NCI-H187 treated with DMSO at 0.1 percent for 48 hours (cell line): ENCODE data around the gene ZNF775.

Experiments used
- DNase-seq: peaks from one replicate; lab custom pipeline; 2025; lab: John Stamatoyannopoulos, UW

Gene ZNF775

DNA sequence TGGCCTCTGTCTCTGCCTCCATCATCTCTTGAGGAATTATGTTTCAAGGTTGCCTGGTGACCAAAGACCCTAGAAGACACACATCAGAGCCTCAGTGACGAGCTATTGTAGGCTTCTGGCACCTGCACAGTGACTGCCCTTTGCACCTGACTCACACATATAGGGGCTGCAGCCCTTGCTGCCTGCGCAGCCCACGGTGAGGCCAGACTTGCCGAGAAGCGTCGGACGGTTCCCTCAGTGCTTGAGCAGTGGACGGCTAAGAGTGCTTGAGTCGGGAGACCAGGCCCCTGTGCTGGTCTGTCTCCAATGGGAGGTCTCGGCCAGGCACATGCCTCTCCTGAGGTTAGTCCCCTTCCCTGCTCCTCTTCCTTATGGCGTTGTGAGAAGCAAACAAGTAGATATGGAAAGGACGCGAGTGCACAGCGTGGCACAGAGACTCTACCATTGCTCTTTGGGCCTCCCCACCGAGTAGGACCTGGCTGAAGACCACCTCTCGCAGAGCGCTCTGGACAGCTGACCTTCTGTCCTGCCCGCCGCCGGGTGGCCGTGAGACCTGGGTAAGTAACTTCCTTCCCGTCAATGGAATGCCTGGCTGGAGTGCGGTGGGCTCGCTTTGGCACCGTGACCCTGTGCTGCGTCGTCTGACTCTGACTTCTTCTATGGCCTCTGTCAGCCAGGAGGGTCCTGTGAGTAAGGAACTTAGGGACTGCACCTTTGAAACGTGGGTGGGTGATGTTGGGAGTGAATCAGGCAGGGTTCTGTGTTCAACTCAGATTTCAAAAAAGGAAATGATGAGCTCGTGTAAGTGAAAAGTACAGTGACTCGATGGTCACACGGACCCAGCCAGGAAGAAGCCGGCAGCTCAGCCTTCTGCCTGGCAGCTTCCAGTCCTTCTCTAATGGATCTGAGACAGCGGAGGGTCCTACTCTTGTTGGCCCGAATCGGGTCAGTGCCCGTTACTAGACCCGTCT lies 33.7 kb downstream of the ZNF775 start:
- no peak for DNase-seq

DNA sequence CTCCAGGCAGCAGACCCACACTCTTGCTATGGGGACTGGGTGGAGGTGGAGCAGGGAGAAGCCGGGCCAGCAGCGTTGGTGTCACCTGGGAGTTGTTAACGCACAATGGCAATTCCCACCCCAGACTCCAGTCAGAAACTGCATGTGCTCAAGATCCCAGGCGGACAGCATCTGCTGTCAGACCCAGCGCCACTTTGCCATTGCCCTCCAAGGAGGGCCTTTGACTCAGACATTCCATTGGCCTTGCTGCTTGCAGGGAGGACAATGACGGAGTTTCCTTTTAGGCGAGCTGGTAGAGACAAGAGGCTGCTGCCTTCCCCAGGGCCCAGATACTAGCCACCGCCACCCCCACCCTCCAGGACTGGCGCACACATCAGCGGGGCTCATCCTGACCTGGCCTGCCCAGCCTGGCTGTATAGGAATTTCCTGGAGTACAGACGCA lies 34.5 kb downstream of the ZNF775 start:
- no peak for DNase-seq

DNA sequence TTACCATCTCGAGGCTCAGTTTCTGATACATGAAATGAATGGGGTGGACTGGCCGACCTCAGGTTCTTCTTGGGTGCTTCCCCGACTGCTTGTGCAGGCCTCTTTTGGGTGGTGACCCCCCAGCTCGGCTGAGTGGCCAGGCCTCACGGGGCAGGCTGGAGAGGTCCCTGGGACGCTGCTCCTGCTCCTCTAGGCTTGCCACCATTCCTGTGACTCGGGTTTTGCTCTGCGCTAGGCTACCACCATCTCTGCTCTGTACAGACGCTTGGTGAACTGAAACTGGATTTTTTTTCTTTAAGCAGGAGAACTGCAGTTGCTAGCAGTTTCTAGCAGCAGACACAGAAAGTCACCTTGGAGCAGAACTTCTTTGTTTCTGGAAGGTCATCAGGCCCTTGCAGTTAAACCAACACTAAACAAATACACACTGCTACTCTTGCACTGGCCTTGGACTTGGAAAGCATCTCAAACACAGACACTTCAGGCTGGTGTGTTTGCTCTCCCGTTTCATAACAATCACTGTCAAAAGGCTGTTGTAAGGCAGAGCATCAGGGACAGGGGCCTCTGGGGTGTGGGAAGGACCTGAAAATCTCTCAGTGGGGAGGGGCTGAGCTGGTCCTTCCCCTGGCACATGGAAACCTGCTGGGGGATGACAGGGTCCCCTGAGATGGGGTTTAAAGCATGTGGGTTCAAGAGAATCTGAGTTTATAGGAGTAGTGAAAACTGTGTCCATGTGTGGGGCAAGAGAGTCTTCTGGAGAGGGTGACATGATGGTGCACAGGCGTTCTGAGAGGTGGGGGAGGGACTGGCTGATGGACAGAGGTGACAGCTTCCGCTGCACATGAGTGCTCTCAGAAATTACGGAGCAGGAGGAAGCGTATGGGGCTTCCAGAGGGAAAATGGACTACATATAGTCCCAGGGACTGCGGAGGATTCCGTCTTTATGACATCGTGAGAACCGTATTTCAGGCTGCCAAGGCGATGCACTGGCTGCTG lies 36.3 kb downstream of the ZNF775 start:
- DNase-seq: peak; percentile 47

DNA sequence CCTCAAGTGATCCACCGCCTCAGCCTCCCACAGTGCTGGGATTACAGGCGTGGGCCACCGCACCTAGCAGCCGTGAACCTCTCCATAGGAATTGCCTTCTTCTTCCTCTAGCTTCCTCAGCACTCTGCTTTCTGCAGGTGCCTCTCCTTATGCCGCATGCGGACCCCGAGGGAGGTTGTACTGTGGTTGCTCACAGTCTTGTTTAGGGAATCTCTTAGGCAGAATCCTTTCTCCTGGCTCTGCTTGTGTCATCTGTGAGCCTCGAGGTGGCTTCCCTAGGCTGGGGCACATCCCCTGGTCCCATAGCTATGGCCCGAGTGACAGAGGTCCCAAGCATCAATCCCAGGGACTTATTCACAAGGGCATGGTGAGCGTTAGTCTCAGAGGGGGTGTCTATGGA lies 38.1 kb downstream of the ZNF775 start:
- no peak for DNase-seq

DNA sequence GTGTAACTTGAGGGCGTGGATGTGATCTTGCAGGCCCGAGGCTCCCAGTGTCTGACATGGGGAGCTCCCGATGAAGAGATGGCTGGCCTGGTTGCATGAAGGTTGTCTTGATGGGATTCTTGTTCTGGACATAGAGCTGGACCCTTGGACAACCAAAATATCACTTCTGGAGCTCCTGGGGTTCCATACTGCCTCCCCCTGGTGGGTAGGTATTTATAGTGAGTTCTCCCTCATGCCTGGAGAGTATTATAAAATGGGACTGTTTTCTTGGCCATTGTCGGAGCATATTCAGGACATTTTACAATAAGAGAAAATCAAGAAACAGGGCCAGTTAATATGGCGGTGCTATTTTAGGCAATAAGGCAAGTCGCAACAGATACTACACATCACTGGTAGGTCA lies 38.7 kb downstream of the ZNF775 start:
- no peak for DNase-seq

DNA sequence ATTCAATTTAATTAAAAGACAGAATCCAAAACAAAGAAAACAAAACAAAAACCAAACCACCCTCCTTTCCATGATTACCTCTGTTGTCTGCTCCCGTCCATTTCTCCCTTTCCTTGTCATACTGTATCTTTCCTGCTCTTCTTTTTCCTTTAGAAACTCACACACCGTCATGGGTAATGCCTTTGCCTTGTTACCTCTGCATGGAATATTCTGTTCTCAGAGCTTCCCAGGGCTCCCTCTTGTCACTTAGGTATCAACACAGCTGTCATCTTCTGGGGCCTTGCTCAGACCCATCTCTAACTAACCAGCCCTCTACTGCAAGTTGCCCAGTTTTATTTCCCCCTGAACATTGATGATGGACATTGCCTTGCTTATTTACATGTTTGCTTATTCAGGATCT lies 41.1 kb downstream of the ZNF775 start:
- DNase-seq: no peak

DNA sequence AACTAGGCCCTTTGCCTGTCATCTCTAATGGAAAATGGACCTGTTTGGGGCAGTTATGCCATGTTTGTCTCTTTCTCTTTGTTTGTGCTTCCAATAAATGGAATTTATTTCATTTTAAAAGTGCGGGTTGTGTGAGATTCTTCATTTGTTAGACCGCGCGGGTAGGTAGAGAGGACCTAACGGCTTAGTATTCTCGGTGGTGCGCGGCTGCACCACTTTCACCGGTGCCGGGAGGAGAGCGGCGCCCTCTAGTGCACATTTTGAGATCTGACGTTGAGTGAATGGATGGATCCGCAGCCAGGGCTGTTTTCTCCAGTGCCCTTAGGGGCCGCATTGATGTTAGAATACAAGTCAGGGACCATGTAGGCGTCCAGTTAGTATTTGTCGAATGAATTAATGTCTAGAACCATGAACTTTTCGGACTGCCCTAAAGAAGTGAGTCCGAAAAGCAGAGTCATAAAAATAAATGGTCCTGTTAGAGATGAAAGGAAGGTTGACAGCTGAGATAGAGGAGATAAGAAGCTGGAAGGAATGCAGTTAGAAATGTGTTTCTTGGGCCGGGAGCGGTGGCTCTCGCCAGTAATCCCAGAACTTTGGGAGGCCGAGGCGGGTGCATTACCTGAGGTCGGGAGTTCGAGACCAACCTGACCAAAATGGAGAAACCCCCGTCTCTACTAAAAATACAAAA lies 42.0 kb downstream of the ZNF775 start:
- DNase-seq: peak; percentile 65

DNA sequence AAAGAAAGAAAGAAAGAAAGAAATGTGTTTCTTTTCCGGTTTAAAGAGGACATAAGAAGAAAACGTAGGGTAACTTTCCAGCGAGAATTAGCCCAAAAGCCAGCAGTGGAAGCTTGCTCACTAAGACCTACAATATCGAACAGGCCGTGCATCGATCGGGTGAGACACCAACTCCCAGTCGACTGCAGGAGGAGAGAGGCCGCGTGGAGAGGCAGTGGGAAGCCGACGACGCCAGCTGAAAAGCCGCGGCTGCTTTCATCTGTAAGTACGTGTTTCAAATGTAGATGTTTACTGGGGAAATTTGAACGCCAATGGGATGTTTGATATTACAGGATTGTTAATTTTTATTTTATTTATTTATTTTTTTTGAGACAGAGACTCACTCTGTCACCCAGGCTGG lies 42.7 kb downstream of the ZNF775 start:
- no peak for DNase-seq

- no peak for DNase-seq
These were observed 46.5 kb downstream of the ZNF775 start for GRCh38 chr7:150425670-150426069.

- DNase-seq: peak; percentile 47
These were observed 49.7 kb downstream of the ZNF775 start for GRCh38 chr7:150428671-150429451.

GRCh38 chr7:150429699-150430098 lies 50.6 kb downstream of the ZNF775 start:
- no peak for DNase-seq

DNA sequence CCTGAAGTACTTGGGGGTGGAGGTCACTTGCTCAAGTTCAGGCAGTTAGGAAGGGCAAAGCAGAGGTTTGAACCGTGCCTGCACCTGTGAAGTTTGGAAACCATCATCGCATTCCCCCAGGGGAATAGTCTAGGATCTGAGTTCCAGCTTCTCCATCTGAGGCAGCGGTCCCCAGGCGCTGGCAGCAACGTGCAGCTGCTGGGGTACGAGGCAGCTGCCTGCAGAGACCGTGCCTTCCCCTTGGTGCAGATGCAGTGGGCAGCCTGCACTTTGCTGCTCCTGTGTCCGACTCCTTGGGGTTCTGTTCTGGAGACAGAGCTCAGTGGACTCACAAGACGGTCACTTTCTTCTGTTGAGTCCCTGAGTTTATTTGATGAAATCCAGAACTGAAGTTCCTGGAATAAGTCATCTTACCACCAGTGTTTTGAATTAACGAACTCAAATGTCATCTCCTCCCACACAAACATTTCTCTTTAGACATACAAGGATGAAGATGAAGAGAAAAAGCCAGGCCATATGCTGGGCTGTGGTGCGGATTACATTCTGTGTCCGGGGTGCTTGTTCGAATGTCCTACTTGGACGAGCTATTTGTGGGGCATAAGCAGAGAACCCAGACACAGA lies 51.4 kb downstream of the ZNF775 start:
- DNase-seq: no peak

- DNase-seq: no peak
These were observed 52.9 kb downstream of the ZNF775 start for GRCh38 chr7:150431839-150432658.

DNA sequence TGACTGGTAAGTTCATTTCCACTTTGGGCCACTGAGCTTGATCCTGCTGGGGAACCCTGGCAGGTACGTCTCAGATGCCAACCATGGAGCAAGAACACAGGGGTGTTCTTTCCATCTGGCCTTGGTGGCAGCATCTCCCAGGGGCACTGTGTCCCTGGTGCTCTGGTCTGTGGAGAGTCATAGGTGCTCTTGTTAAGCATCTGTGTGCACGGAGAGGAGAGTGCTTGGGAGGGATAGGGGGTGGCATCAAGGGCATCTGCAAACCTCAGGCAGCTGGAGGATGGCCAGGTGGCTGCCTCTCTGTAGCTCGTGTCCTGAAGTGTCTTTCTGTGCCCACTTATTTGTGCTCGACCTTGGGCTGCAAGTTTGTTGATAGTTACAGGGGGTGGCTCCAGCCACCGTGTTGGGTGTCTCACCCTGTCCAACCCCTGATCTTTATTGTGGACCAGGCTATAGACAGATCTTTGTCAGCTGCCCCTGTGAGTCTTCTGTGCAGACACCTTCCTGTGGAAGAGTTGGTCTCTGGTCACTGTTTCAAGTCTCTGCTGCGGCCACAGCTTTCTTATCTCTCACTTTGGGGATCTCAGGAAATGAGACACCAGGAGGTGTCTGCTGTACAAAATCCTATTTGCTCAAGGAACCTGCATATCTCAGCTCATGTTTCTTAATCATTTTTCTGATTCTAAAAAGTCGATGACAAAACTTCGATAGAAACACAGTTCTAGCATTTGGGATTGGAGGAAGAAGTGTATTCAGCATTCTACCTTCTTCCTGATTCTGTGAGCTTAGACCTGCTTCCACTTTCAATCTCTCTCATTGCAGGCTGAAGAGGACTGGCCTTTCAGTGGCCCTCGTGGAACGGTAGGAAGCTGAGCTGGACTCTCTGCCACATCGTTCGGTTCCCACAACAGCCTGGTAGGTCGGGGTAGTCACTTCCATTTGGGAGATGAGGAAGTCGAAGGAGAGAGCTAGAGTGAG lies 54.1 kb downstream of the ZNF775 start:
- no peak for DNase-seq

- no peak for DNase-seq
These were observed 55.1 kb downstream of the ZNF775 start for GRCh38 chr7:150434240-150434639.

- no peak for DNase-seq
These were observed 55.9 kb downstream of the ZNF775 start for GRCh38 chr7:150435047-150435389.

GRCh38 chr7:150435390-150436073 lies 56.4 kb downstream of the ZNF775 start:
- DNase-seq: no peak

- DNase-seq: no peak
These were observed 60.8 kb downstream of the ZNF775 start for GRCh38 chr7:150439967-150440366.
